IPS-20b (cell line): ENCODE data around the gene BANP.

ENCODE experiments used
- H3K27ac ChIP-seq: one replicate; pipeline ENCODE4 v1.5.1; 2013; ENCODE audit warnings: low read length
- H3K27me3 ChIP-seq: 2 replicates; pipeline ENCODE4 v1.6.1; 2013; ENCODE audit warnings: mild to moderate bottlenecking, low read length, inconsistent platforms; ENCODE audit not compliant: insufficient read depth
- H3K36me3 ChIP-seq: 2 replicates; pipeline ENCODE4 v1.6.1; 2013; ENCODE audit warnings: low read depth, mild to moderate bottlenecking, inconsistent platforms, low read length, moderate library complexity; ENCODE audit not compliant: insufficient read depth
- H3K4me1 ChIP-seq: 2 replicates; pipeline ENCODE4 v1.6.1; 2013; ENCODE audit warnings: mild to moderate bottlenecking, control low read depth, inconsistent platforms, low read length, moderate library complexity; ENCODE audit not compliant: insufficient read depth
- H3K4me3 ChIP-seq: 2 replicates; pipeline ENCODE4 v1.5.1; 2013; ENCODE audit warnings: mild to moderate bottlenecking, low read length, inconsistent platforms
- H3K9ac ChIP-seq: 2 replicates; pipeline ENCODE4 v1.6.1; 2013; ENCODE audit warnings: low read depth, mild to moderate bottlenecking, inconsistent platforms, low read length, moderate library complexity
- H3K9me3 ChIP-seq: 2 replicates; pipeline ENCODE4 v1.6.1; 2013; ENCODE audit warnings: mild to moderate bottlenecking, low read depth, low read length, inconsistent platforms; ENCODE audit not compliant: insufficient read depth

Gene BANP

DNA sequence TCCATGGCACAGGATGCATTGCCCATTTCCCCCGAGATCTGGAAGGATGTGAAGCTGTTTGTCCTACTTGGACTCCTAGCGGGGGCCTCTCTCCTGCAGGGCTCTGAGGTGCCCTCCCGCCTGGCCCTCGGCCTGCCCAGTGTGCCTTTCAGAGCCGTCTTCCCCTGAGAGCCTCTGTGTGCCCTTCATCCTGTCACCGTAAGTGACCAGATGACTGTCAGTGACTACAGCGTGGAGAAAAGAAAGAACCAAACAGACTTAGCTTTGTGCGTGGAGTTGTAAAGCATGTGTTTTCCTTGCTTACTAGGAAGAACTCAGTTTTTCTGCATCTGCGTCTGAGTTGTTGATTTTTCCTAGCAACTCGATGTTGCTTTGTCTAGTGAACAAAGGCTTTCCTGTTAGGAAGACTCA is 56.1 kb downstream of the BANP start:
- H3K9me3 ChIP-seq = peaks cover 6% of the 10 kb centered on the region; the same call in 1 of the 2 replicates
- H3K36me3 ChIP-seq = peaks cover 44% of the 10 kb centered on the region
- no peak overlapping the region for H3K9ac ChIP-seq
- no peak overlapping the region for H3K27ac ChIP-seq
- peaks cover 9% of the 10 kb centered on the region; the same call in 1 of the 2 replicates for H3K4me1 ChIP-seq
- no peaks in the 10 kb centered on the region for H3K27me3 ChIP-seq
- no peak overlapping the region for H3K4me3 ChIP-seq

DNA sequence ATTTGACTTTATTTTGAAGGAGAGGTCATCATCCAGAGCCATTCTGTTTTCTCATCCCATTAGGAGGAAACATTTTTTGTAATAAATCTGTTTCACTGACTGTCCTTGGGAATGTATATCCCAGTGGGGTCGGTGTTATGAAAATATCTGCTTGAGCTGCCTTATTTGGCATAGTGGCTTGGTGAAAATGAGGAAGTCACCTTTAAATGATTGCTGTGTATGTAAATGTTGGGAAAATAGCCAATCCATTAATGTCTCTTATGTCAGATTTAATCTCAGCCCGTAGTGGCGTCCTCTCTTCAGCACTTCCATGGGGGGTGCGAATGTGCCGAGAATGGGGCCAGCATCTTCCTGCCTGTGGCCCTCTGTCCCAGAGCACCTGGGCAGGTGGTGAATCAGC is 57.6 kb downstream of the BANP start:
- no peak overlapping the region for H3K9ac ChIP-seq
- peak overlapping the region; percentile 5; the same call in 1 of the 2 replicates for H3K4me3 ChIP-seq
- peak overlapping the region; percentile 18 for H3K27ac ChIP-seq
- H3K36me3 ChIP-seq = peaks cover 51% of the 10 kb centered on the region
- H3K27me3 ChIP-seq = no peaks in the 10 kb centered on the region
- H3K9me3 ChIP-seq = peaks cover 6% of the 10 kb centered on the region; the same call in 1 of the 2 replicates
- H3K4me1 ChIP-seq = peaks cover 9% of the 10 kb centered on the region; the same call in 1 of the 2 replicates

DNA sequence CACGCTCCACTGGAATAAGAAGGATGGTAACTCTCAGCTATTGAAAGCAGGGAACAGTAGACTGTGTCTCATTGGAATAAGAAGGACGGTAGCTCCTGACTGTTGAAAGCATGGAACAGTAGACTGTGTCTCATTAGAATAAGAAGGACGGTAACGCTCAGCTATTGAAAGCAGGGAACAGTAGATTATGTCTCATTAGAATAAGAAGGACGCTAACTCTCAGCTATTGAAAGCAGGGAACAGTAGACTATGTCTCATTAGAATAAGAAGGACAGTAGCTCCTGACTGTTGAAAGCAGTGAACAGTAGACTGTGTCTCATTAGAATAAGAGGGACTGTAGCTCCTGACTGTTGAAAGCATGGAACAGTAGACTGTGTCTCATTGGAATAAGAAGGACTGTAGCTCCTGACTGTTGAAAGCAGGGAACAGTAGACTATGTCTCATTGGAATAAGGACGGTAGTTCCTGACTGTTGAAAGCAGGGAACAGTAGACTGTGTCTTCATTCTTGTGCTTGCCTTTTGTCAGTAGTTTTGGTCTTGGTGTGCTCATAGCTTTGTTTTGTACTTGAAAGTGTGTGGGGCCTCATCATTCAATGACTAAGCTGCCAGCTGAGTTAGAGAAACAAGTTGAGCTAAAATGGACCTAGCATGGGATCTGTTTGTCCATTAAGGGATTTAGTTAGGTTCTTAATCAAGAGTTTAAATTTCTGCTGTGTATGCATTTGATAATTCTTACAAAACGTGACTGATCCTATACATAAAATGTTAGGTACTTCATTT is 58.5 kb downstream of the BANP start:
- peaks cover 6% of the 10 kb centered on the region; the same call in 1 of the 2 replicates for H3K9me3 ChIP-seq
- H3K27ac ChIP-seq = peak overlapping the region; percentile 18
- no peak overlapping the region; the same call in 1 of the 2 replicates for H3K9ac ChIP-seq
- H3K36me3 ChIP-seq = peaks cover 51% of the 10 kb centered on the region
- peaks cover 9% of the 10 kb centered on the region; the same call in 1 of the 2 replicates for H3K4me1 ChIP-seq
- H3K27me3 ChIP-seq = no peaks in the 10 kb centered on the region
- peak overlapping the region; percentile 5; the same call in 1 of the 2 replicates for H3K4me3 ChIP-seq

DNA sequence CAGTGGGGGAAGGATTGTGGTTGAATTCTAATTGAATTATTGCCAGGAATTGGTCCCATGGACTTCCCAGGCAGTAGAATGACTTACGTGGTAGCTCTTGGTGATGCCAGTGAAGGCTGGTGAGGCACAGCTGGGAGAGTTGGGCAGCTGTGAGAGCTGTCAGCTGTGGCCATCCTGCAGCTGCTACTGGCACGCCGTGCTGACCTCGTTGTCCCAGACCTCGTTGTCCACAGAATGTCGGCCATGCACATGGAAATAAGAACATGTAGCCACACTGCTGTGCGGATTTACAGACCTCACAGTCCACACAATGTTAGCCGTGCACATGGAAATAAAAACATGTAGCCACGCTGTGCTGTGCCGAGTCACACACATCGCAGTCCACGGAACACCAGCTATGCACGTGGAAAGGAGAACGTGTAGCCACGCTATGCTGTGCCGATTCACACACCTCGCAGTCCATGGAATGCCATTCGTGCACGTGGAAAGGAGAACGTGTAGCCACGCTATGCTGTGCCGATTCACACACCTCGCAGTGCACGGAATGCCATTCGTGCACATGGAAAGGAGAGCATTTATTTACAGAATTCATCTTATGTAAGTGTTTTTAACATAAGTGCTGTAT is 59.2 kb downstream of the BANP start:
- peaks cover 9% of the 10 kb centered on the region; the same call in 1 of the 2 replicates for H3K4me1 ChIP-seq
- no peak overlapping the region for H3K4me3 ChIP-seq
- peaks cover 51% of the 10 kb centered on the region for H3K36me3 ChIP-seq
- H3K27me3 ChIP-seq = no peaks in the 10 kb centered on the region
- peak overlapping the region; percentile 10 for H3K27ac ChIP-seq
- no peak overlapping the region; the same call in 1 of the 2 replicates for H3K9ac ChIP-seq
- H3K9me3 ChIP-seq = peaks cover 6% of the 10 kb centered on the region; the same call in 1 of the 2 replicates

DNA sequence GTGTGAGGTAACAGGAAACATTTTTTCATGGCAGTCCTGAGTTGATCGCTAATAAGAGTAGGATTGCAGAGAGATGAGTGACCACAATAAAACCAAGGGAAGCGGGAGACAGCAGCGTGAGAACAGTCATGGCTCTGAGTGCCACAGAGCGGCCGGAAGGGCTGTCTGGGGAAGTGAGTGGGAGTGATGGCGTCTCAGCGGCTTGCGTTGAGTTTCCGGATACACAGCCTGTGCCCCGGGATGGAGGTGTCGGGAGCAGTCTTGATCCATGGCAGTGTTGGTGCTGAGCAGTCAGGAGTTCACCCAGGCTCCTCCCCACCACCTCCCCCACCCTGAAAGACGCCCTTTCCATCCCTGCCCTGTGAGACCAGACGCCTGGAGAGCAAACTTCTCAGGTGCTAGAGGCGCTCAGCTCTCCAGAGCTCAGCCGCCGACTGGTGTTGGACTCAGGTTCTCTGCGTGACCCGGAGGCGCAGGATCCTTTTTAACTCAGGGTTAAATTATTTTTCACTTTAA is 59.8 kb downstream of the BANP start:
- H3K27me3 ChIP-seq = no peaks in the 10 kb centered on the region
- peaks cover 9% of the 10 kb centered on the region; the same call in 1 of the 2 replicates for H3K4me1 ChIP-seq
- H3K9ac ChIP-seq = no peak overlapping the region
- H3K9me3 ChIP-seq = peaks cover 6% of the 10 kb centered on the region; the same call in 1 of the 2 replicates
- H3K4me3 ChIP-seq = no peak overlapping the region
- peaks cover 47% of the 10 kb centered on the region for H3K36me3 ChIP-seq
- H3K27ac ChIP-seq = no peak overlapping the region

DNA sequence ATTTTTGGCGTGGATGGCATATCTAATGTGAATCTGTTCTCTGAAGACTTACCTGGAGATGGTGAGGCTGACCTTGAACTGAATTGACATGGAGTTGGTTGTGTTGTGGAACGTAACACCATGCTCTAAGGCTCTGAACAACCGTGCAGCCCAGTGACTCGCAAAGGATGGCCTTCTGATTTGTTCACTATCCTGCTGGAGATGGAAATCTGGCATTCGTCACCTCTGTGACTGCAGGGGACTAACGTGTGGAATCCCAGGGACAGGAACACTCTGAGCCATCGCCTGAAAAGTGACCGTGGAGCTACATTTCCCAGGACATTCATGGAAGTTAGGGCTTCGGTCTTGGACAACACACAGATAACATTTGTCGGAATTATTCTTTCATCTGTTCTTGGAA is 61.1 kb downstream of the BANP start:
- Histone ChIP-seq H3K27me3 (no peaks in the 10 kb centered on the region), H3K36me3 (peaks cover 42% of the 10 kb centered on the region), H3K9ac (no peak overlapping the region), H3K4me1 (peaks cover 9% of the 10 kb centered on the region; the same call in 1 of the 2 replicates), H3K9me3 (peaks cover 6% of the 10 kb centered on the region; the same call in 1 of the 2 replicates), H3K4me3 (no peak overlapping the region), H3K27ac (no peak overlapping the region)

DNA sequence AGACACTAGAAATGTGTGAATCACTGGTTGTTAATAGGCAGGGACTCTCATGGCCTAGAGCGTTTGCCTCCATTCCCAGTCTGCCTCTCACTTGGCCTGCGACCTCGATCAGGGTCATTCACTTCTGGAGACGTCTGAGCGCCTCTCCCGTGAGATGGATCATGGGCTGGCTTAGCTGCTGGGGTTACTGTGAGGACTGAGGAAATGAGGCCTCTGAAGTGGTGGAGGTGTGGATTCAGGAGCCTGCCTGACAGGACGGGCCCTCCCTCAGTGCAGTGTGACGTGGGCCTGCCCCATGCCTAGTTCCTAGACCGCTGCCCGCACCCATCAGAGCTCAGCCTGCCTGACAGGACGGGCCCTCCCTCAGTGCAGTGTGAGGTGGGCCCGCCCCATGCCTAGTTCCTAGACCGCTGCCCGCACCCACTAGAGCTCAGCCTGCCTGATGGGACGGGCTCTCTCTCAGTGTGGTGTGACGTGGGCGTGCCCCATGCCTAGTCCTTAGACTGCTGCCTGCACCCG is 61.9 kb downstream of the BANP start:
- no peaks in the 10 kb centered on the region for H3K27me3 ChIP-seq
- no peak overlapping the region for H3K9ac ChIP-seq
- peaks cover 34% of the 10 kb centered on the region for H3K36me3 ChIP-seq
- H3K4me3 ChIP-seq = no peak overlapping the region
- H3K9me3 ChIP-seq = peaks cover 6% of the 10 kb centered on the region; the same call in 1 of the 2 replicates
- no peak overlapping the region for H3K27ac ChIP-seq
- peaks cover 9% of the 10 kb centered on the region; the same call in 1 of the 2 replicates for H3K4me1 ChIP-seq

DNA sequence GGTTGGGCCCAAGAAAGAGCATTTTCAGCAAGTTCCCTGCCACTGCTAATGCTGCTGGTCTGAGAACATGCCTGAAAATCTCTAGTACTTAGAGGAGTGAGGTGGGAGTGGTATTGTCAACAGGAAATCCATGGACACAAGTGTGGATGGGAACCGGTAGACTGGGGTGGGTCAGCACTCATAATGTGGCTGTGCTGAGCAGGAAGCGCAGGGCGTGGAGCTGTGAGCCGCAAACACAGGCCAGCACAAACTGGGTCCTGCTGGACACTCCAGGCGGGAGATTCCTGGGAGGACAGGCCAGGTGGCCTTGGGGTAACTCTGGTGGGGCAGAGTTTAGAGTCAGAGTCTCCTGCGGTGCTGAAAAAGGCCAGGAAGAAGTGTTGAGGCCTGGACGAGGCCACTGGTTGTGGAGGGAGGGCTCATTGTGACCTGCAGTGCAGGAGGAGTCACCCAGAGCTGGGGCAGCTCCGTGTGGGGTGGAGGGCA is 62.6 kb downstream of the BANP start:
- H3K27ac ChIP-seq = no peak overlapping the region

DNA sequence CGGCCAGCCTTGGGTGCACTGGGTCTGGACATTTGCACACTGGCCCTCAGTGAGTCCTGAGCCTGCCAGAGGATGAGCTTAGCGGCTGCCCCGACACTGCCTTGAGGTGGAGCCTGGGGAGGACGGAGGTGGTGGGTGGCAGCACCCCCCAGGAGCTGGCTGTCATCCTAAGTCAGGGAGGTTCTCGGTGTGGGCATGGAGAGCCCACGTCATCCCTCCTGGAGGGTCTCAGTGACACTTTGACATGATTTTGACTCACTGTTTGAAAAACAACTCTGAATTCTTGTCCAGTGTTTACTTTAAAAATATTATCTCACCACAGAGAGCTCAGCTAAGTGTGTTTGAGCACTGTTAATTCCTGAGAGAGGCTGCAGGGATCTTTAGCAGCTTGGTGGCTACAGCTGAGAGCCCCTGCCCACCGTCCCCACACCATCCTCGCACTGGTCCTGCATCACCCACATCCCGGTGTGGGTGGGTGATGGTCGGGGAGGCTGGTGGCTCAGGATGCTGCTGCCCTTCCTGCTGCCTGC is 63.1 kb downstream of the BANP start:
- H3K4me3 ChIP-seq = no peak overlapping the region
- peaks cover 6% of the 10 kb centered on the region; the same call in 1 of the 2 replicates for H3K9me3 ChIP-seq
- no peak overlapping the region for H3K9ac ChIP-seq
- H3K27me3 ChIP-seq = no peaks in the 10 kb centered on the region
- peaks cover under 1% of the 10 kb centered on the region; the same call in 1 of the 2 replicates for H3K4me1 ChIP-seq
- H3K36me3 ChIP-seq = peaks cover 24% of the 10 kb centered on the region; the same call in 1 of the 2 replicates
- no peak overlapping the region for H3K27ac ChIP-seq

More for the DNA sequence above, 62.6 kb downstream of the BANP start:
- Histone ChIP-seq H3K9ac (no peak overlapping the region), H3K27me3 (no peaks in the 10 kb centered on the region), H3K4me3 (no peak overlapping the region), H3K9me3 (peaks cover 6% of the 10 kb centered on the region; the same call in 1 of the 2 replicates), H3K4me1 (peaks cover 6% of the 10 kb centered on the region; the same call in 1 of the 2 replicates), H3K36me3 (peaks cover 27% of the 10 kb centered on the region; the same call in 1 of the 2 replicates)

DNA sequence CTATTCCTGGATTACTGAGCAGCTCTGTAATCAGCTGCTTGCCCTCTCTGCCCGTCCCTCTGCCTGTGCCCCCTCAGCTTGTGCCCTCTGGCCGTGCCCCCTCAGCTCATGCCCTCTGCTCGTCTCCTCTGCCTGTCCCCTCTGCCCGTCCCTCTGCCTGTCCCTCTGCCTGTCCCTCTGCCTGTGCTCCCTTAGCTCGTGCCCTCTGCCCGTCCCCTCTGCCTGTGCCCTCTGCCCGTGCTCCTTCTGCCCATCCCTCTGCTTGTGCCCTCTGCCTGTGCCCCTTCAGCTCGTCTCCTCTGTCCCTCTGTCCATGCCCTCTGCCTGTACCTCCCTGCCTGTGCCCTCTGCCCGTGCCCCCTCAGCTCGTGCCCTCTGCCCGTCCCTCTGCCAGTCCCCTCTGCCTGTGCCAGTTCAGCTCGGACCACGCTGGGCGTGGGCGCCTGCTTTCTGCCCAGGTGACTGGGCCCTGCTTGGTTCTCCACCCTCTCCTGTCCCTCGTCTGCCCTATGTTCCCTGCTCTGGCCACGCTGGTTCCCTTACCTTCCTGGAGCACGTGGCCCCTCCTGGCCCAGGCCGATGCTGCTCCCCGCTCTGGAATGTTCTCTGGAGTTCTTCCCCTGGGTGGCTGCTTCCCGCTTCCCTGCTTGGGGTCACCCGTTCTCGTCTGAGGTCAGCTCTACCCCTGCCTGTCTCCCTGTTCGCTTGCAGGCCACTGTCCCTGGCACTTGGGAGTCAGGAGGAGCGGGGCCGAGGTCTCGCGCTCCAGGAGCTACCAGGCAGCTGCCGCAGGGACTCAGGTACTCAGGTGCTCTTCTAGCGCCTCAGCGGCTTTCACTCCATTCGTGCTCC is 63.9 kb downstream of the BANP start:
- Histone ChIP-seq H3K27me3 (no peaks in the 10 kb centered on the region), H3K27ac (no peak overlapping the region), H3K4me1 (no peaks in the 10 kb centered on the region; the same call in 1 of the 2 replicates), H3K9me3 (peaks cover 5% of the 10 kb centered on the region; the same call in 1 of the 2 replicates), H3K4me3 (no peak overlapping the region), H3K36me3 (peaks cover 24% of the 10 kb centered on the region; the same call in 1 of the 2 replicates), H3K9ac (no peak overlapping the region)
